Uterus (tissue), 4 donors: ENCODE results near the gene TP53I11. TPM values are rescaled to one million over a fixed set of nuclear protein-coding genes. Genes with fewer than 3 reads are reported as not detected.

Source experiments
- DNase-seq, 2 donors: peaks; one replicate each; pipeline ENCODE4 v3.0.0-alpha.2; 2019 to 2020
- H3K27ac ChIP-seq, 2 donors: fragments of 200-600 bp; sonication (generic); 1 replicate in 1 of 2; 2 replicates in 1 of 2; pipeline ENCODE4 v1.5.1; 2016 to 2018
- H3K27me3 ChIP-seq, 2 donors: fragments of 200-600 bp; sonication (generic); one replicate each; pipeline ENCODE4 v1.5.1; 2018 to 2019; ENCODE audit warnings: control low read depth in 1 of 2
- H3K36me3 ChIP-seq, 2 donors: fragments of 200-600 bp; sonication (generic); one replicate each; pipeline ENCODE4 v1.5.1; 2019; ENCODE audit warnings: control low read depth in 1 of 2
- H3K4me1 ChIP-seq, 2 donors: fragments of 200-600 bp; sonication (generic); one replicate each; pipeline ENCODE4 v1.5.1; 2018 to 2019; ENCODE audit warnings: control low read depth in 1 of 2
- H3K4me3 ChIP-seq, 2 donors: fragments of 200-600 bp; sonication (generic); 1 replicate in 1 of 2; 2 replicates in 1 of 2; pipeline ENCODE4 v1.5.1; 2018 to 2019; ENCODE audit warnings: mild to moderate bottlenecking in 1 of 2
- H3K9me3 ChIP-seq, 2 donors: fragments of 200-600 bp; sonication (generic); one replicate each; pipeline ENCODE4 v1.5.1; 2019; ENCODE audit warnings: control low read depth in 1 of 2
- CTCF ChIP-seq, 4 experiments: fragments of 200-600 bp in 2 of 4; fragments of 450-650 bp in 2 of 4; sonication (generic) in 2 of 4; IDR thresholded peaks; one replicate each; pipeline ENCODE4 v1.5.1; 2016 to 2019; ENCODE audit warnings: antibody characterized with exemption in 4 of 4, mild to moderate bottlenecking in 2 of 4, moderate library complexity in 1 of 4
- POLR2A ChIP-seq, 2 donors: fragments of 450-650 bp; IDR thresholded peaks; one replicate each; pipeline ENCODE4 v1.6.1; 2016; ENCODE audit warnings: antibody characterized with exemption in 2 of 2, mild to moderate bottlenecking in 1 of 2, moderate library complexity in 1 of 2
- intact Hi-C: fragments of 100-400 bp; cut with DNase I; formaldehyde crosslinking; loops from one replicate; pipeline ENCODE4 v1.15.1; 2023; ENCODE audit warnings: low total_unique reads
- total RNA-seq, 4 donors: library from RNA; depleted of rRNA in 3 of 4; stranded (reverse); fragments of >200 nt in 3 of 4; gene quantifications; one replicate each; pipeline versions ENCODE4 v1.1.0 to v1.2.4, GENCODE V29; 2014 to 2023
- donor health status: DM: yes; HTN: yes; CAD: no.

The TP53I11 gene
- total RNA-seq, 4 donors from 2014 or later, result 3.8 to 53.9 (median 17.5) TPM

- H3K36me3 ChIP-seq, result no peaks in the 10 kb centered on the region
- no peaks in the 10 kb centered on the region for H3K27me3 ChIP-seq
- intact Hi-C loops, result no loop called here
- H3K9me3 ChIP-seq, result no peaks in the 10 kb centered on the region
- H3K4me3 ChIP-seq, result no peak overlapping the region
- TF ChIP-seq CTCF (IDR thresholded peaks at IDR 0.05), result no peak
- TF ChIP-seq POLR2A (IDR thresholded peaks at IDR 0.05), result no peak
- H3K27ac ChIP-seq, result no peak overlapping the region
- no peak for DNase-seq
- peaks cover 0 to 8% of the 10 kb centered on the region in 2 donors for H3K4me1 ChIP-seq
These were observed 2.0 kb upstream of the TP53I11 start for GRCh38 chr11:44952500-44953260.

- intact Hi-C loops, result no loop called here
- TF ChIP-seq CTCF (IDR thresholded peaks at IDR 0.05) (no peak), POLR2A (IDR thresholded peaks at IDR 0.05) (no peak)
- no peaks in the 10 kb centered on the region for H3K9me3 ChIP-seq
- H3K36me3 ChIP-seq, result no peaks in the 10 kb centered on the region
- DNase-seq, result no peak
- H3K27ac ChIP-seq, result no peak overlapping the region
- peaks cover 0 to 5% of the 10 kb centered on the region in 2 donors for H3K4me1 ChIP-seq
- no peak overlapping the region for H3K4me3 ChIP-seq
- H3K27me3 ChIP-seq, result no peaks in the 10 kb centered on the region
These were observed 1.4 kb upstream of the TP53I11 start for GRCh38 chr11:44952082-44952481.

GRCh38 chr11:44950031-44950624 lies 555 bp downstream of the TP53I11 start:
- intact Hi-C loops, result no loop called here
- H3K4me1 ChIP-seq, result peaks cover 0 to 2% of the 10 kb centered on the region in 2 donors
- TF ChIP-seq CTCF (IDR thresholded peaks at IDR 0.05), result no peak
- TF ChIP-seq POLR2A (IDR thresholded peaks at IDR 0.05), result no peak
- H3K4me3 ChIP-seq, result peak overlapping the region; percentile 73 to 79
- no peaks in the 10 kb centered on the region for H3K27me3 ChIP-seq
- H3K9me3 ChIP-seq, result no peaks in the 10 kb centered on the region
- no peaks in the 10 kb centered on the region for H3K36me3 ChIP-seq
- peak in 1 of 2 donors; percentile 42 for DNase-seq
- peak overlapping the region; percentile 60 to 75 for H3K27ac ChIP-seq

GRCh38 chr11:44949160-44950030 lies 1.3 kb downstream of the TP53I11 start:
- H3K4me3 ChIP-seq, result peak overlapping the region; percentile 73 to 79
- intact Hi-C loops, result loop anchor here (10.0 kb wide), 1 partner anchor 385 kb away; no protein-coding TSS in a partner anchor
- peak; percentile 25 to 53 (median 36) for TF ChIP-seq CTCF (IDR thresholded peaks at IDR 0.05)
- no peak for TF ChIP-seq POLR2A (IDR thresholded peaks at IDR 0.05)
- no peaks in the 10 kb centered on the region for H3K27me3 ChIP-seq
- no peaks in the 10 kb centered on the region for H3K36me3 ChIP-seq
- H3K9me3 ChIP-seq, result no peaks in the 10 kb centered on the region
- peak overlapping the region; percentile 60 to 75 for H3K27ac ChIP-seq
- DNase-seq, result peak in 1 of 2 donors; percentile 42
- H3K4me1 ChIP-seq, result peaks cover 0 to 2% of the 10 kb centered on the region in 2 donors
